Activated T-cell treated with anti-CD3 and anti-CD28 coated beads, Interleukin-2, amount 50 U/mL, for 24 hours (primary cell): ENCODE results near the gene COX8A.

Source experiments
- DNase-seq: peaks from one replicate; pipeline ENCODE4 v3.0.0-alpha.2; 2020
- H3K27ac Mint-ChIP-seq: 2 replicates; pipeline ENCODE4 v1.8.0; 2020; ENCODE audit warnings: mild to moderate bottlenecking, mixed read lengths
- H3K27me3 Mint-ChIP-seq: 2 replicates; pipeline ENCODE4 v1.8.0; 2020; ENCODE audit warnings: mixed read lengths
- H3K36me3 Mint-ChIP-seq: 2 replicates; pipeline ENCODE4 v1.8.0; 2020; ENCODE audit warnings: low read depth, mixed read lengths
- H3K4me1 Mint-ChIP-seq: 2 replicates; pipeline ENCODE4 v1.8.0; 2020; ENCODE audit warnings: low read depth, mixed read lengths
- H3K4me3 Mint-ChIP-seq: 2 replicates; pipeline ENCODE4 v1.8.0; 2020; ENCODE audit warnings: mild to moderate bottlenecking, moderate library complexity, mixed read lengths
- H3K9me3 Mint-ChIP-seq: 2 replicates; pipeline ENCODE4 v1.8.0; 2020; ENCODE audit warnings: mixed read lengths

COX8A gene

DNA sequence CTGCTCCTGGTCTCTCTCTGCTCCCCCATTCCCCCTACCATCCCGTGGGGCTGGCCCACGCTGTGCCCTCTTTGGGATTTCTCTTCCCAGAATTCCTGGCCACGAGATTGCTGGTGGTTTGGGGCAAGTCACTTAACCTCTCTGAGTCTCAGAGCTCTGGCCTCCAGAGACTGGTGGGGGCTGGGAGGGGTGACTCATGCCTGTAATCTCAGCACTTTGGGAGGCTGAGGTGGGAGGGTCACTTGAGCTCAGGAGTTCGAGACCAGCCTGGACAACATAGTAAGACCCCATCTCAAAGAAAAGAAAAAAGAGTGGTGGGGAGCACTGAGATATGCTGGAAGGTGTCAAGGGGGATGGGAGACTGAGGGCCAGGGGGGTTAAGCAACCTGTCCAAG lies 30.2 kb downstream of the COX8A start:
- no peak overlapping the region for H3K27ac Mint-ChIP-seq
- no peaks in the 10 kb centered on the region for H3K9me3 Mint-ChIP-seq
- no peak overlapping the region for H3K4me3 Mint-ChIP-seq
- no peak for DNase-seq
- H3K4me1 Mint-ChIP-seq: peaks cover 15% of the 10 kb centered on the region
- H3K36me3 Mint-ChIP-seq: no peaks in the 10 kb centered on the region
- H3K27me3 Mint-ChIP-seq: peaks cover 46% of the 10 kb centered on the region

- no peaks in the 10 kb centered on the region for H3K9me3 Mint-ChIP-seq
- H3K36me3 Mint-ChIP-seq: no peaks in the 10 kb centered on the region
- H3K4me3 Mint-ChIP-seq: no peak overlapping the region
Measured at GRCh38 chr11:64005691-64006090, 31.3 kb downstream of the COX8A start.

DNA sequence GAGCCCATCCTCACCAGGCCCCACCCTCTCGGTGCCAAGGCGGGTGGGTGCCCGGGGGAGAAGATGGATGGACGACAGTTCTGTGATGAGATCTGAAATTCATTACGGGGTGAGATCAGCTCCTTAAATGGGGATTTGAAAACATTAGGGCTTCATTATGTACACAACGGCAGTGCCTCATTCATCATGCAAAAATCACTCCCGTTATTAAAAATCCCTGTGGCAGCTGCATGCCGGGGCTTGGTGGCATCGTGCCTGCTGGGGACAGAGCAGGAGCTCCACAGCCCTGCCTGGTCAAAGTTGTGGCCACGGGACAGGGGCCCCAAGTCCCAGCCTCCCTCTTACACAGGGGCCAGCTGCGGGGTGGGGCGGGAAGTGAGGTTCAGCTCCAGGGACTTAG lies 32.0 kb downstream of the COX8A start:
- Mint-ChIP-seq H3K4me3 (no peak overlapping the region), H3K36me3 (no peaks in the 10 kb centered on the region), H3K4me1 (peaks cover 12% of the 10 kb centered on the region), H3K9me3 (no peaks in the 10 kb centered on the region), H3K27me3 (peaks cover 44% of the 10 kb centered on the region), H3K27ac (no peak overlapping the region)
- no peak for DNase-seq

More at GRCh38 chr11:64005691-64006090, 31.3 kb downstream of the COX8A start:
- Mint-ChIP-seq H3K4me1 (peaks cover 12% of the 10 kb centered on the region), H3K27me3 (peaks cover 46% of the 10 kb centered on the region), H3K27ac (no peak overlapping the region)
- no peak for DNase-seq

DNA sequence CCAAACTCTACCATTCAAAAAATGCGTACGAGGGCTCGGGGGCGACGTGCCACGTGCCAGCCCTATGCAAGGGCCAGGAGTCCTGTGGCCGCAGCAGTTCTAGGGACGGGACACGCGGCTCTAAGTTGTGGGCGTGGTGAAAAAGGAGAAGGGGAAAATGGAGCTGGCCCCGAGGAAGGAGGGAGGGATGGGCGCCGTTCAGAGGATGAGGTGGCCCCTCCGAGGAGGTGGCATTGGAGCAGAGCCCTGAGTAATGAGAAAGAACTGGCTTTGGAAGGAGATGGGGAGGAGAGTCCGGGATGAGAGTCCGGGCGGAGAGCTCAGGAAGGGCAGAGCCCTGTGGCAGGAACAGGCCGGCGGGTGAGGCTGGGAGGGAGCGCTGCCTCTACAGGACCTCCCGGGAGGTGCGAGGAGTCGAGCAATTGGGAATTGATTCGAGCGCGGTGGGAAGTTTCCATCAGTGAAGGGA lies 32.8 kb downstream of the COX8A start:
- H3K9me3 Mint-ChIP-seq: no peaks in the 10 kb centered on the region
- no peak overlapping the region for H3K4me3 Mint-ChIP-seq
- H3K4me1 Mint-ChIP-seq: peaks cover 12% of the 10 kb centered on the region
- no peak for DNase-seq
- peaks cover 39% of the 10 kb centered on the region for H3K27me3 Mint-ChIP-seq
- H3K36me3 Mint-ChIP-seq: no peaks in the 10 kb centered on the region
- H3K27ac Mint-ChIP-seq: no peak overlapping the region

DNA sequence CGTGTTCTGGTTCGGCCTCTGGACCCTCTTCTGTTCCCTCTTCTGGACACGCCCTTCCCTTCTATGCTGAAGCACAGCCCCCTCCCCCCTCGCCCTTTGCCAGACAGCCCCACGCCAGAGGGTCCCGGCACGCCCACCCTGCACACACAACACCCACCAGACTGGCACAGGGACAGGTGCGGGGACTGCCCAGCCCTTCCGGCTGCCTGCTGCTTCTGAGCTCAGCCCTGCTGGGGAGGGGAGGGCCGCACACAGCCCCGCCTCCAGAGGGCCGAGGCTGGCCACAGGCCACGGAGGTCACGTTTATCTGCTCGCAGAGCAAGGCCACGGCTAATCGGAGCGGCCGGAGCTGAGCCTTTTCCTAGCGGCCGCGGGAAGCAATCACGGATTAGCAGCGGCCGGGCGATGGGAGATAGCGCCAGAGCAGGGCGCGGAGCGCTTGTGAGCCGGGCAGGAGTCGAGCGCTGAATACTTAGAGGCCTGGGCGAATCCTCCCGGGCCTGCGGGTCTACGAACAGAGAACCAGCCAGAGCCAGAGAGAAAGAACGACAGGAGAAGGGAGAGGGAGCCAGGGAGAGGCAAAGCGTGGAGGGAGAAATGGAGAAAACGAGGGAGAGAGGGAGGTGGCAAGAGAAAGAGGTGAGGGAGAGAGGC lies 33.3 kb downstream of the COX8A start:
- Mint-ChIP-seq H3K36me3 (no peaks in the 10 kb centered on the region), H3K27me3 (peaks cover 39% of the 10 kb centered on the region), H3K27ac (no peak overlapping the region), H3K4me1 (peaks cover 12% of the 10 kb centered on the region), H3K4me3 (no peak overlapping the region), H3K9me3 (no peaks in the 10 kb centered on the region)
- no peak for DNase-seq

DNA sequence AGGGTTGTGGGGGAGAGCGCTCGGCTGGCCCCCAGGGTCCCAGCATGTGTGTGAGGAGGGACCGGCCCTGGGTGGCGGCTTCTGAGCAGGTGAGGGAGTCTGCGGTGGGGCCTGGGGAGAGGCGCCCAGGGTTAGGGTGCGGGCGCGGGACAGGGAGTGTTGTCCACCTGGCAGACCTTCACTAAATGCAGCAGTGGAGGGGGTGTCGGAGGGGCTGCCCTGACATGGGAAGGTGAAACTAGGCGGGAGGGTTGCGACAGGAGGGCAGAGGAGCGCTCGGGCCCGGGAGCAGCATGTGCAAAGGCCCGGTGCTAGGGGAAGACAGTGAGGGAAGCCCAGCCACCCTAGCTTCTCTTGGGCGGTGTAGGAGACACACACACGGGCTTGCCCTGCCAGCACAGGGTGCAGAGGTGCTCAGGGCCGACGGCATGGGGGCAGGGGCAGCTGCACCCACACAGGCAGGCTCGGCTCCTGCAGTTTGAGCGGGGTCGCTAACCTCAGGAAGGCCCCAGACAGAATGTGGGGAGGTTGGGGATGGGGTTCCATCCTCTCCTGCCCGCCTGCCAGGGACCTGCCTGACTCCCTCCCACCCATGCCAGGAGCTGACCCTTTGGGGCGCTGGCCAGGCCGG lies 34.0 kb downstream of the COX8A start:
- Mint-ChIP-seq H3K36me3 (no peaks in the 10 kb centered on the region), H3K4me3 (no peak overlapping the region), H3K4me1 (peaks cover 12% of the 10 kb centered on the region), H3K9me3 (no peaks in the 10 kb centered on the region), H3K27me3 (peaks cover 39% of the 10 kb centered on the region), H3K27ac (no peak overlapping the region)
- no peak for DNase-seq

DNA sequence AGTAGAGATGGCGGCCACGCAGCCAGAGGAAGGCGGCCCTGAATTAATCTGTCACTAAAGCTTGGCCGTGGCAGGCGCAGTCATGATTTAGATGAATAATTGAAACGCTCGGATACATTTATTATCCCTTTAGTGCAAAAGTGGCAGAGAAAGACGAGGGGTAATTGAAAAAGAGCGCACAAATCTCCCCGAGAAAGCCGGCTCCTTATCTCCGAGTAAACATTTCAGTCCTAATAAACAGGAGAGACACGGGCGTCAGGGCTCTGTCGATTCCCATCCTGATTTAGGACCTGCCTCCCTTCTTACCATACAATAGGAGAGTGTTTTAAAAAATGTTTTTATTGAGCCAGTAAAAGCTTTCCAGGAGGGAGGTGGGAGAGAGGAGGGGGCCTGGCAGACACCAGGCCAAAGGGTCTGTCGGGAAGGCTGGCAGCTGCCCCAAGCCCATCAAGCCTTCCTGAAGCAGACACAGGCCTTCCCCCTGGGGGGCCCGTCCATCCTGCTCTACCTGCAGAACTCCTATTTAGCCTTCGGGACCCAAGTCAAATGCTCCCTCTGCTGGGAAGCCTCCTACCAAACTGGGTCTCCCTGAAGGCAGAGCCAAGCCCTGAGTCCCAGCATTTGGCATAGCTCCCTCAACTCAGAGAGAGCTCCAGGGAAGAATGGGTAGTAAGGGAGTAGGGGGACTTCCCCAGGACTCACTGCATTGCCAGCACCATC lies 34.7 kb downstream of the COX8A start:
- H3K4me1 Mint-ChIP-seq: peaks cover 12% of the 10 kb centered on the region
- DNase-seq: no peak
- H3K9me3 Mint-ChIP-seq: no peaks in the 10 kb centered on the region
- H3K27ac Mint-ChIP-seq: no peak overlapping the region
- no peak overlapping the region for H3K4me3 Mint-ChIP-seq
- H3K27me3 Mint-ChIP-seq: peaks cover 39% of the 10 kb centered on the region
- no peaks in the 10 kb centered on the region for H3K36me3 Mint-ChIP-seq

GRCh38 chr11:64009710-64010109 lies 35.3 kb downstream of the COX8A start:
- no peak overlapping the region for H3K4me3 Mint-ChIP-seq
- H3K9me3 Mint-ChIP-seq: no peaks in the 10 kb centered on the region
- no peaks in the 10 kb centered on the region for H3K36me3 Mint-ChIP-seq

GRCh38 chr11:64010783-64011182 lies 36.4 kb downstream of the COX8A start:
- H3K9me3 Mint-ChIP-seq: no peaks in the 10 kb centered on the region
- peaks cover 36% of the 10 kb centered on the region for H3K27me3 Mint-ChIP-seq
- no peak overlapping the region for H3K4me3 Mint-ChIP-seq
- no peaks in the 10 kb centered on the region for H3K36me3 Mint-ChIP-seq
- DNase-seq: no peak
- peaks cover 12% of the 10 kb centered on the region for H3K4me1 Mint-ChIP-seq
- H3K27ac Mint-ChIP-seq: no peak overlapping the region

More at GRCh38 chr11:64009710-64010109, 35.3 kb downstream of the COX8A start:
- no peak overlapping the region for H3K27ac Mint-ChIP-seq
- peaks cover 39% of the 10 kb centered on the region for H3K27me3 Mint-ChIP-seq
- peaks cover 12% of the 10 kb centered on the region for H3K4me1 Mint-ChIP-seq
- no peak for DNase-seq

GRCh38 chr11:64011371-64011770 lies 37.0 kb downstream of the COX8A start:
- Mint-ChIP-seq H3K27ac (no peak overlapping the region), H3K4me1 (peaks cover 12% of the 10 kb centered on the region)

DNA sequence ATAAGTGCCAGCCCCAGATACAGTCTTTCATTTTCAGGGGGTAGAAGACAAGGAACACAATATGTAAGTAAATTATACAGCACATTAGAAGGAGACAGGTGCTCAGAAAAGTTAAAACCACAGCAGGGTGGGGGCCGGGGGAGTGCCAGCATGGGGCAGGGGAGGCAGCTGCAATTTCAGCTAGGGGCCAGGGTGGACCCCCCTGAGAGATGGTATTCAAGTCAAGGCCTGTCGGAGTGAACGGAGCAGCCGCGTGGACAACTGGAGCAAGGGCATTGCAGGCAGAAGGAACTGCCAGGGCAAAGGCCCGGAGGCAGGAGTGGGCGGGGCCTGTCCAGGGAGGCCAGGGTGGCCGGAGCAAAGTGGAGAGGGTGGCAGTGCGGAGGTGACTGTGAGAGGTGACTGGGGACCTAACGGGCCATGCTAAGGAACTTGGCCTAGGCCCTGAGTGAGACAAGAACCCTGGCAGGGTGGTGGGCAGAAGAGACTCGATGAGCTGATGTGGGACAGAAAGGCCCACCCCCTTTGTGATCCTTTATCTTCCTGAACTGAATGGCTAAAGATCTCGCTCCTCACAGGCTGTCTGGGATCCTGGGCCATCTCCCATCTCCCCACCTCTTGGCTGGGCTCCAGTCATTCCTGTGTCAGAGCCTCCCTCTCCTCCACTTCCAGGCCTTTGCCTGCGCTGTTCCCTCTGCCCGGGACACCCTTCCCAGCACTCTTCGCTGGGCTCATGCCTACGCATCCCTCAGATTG lies 38.9 kb downstream of the COX8A start:
- Mint-ChIP-seq H3K27ac (no peak overlapping the region), H3K9me3 (no peaks in the 10 kb centered on the region), H3K36me3 (no peaks in the 10 kb centered on the region), H3K27me3 (peaks cover 10% of the 10 kb centered on the region), H3K4me1 (no peaks in the 10 kb centered on the region), H3K4me3 (no peak overlapping the region)
- DNase-seq: no peak

More at GRCh38 chr11:64011371-64011770, 37.0 kb downstream of the COX8A start:
- peaks cover 30% of the 10 kb centered on the region for H3K27me3 Mint-ChIP-seq
- H3K9me3 Mint-ChIP-seq: no peaks in the 10 kb centered on the region
- no peaks in the 10 kb centered on the region for H3K36me3 Mint-ChIP-seq
- no peak overlapping the region for H3K4me3 Mint-ChIP-seq
- DNase-seq: no peak

DNA sequence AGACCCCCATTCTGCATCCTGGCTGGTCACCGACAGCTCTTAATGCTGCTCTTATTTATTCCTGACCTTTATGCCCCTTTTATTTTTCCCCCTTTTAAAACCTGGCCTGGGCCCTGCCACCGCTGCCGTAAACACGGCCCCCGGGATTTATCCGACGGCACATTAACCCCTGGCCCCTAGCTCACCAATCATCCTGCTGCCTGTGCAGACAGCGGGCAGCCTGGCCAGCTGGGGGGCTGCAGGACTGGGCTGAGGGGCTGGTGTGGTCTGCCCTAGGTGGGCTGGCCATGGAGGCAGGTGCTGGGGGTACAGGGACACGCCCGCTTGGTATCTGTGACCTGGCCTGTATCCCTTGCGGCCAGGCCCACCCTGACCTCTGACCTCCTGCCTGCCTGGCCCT lies 39.9 kb downstream of the COX8A start:
- no peak overlapping the region for H3K27ac Mint-ChIP-seq
- DNase-seq: no peak
- no peaks in the 10 kb centered on the region for H3K36me3 Mint-ChIP-seq
- no peak overlapping the region for H3K4me3 Mint-ChIP-seq
- H3K9me3 Mint-ChIP-seq: no peaks in the 10 kb centered on the region
- no peaks in the 10 kb centered on the region for H3K4me1 Mint-ChIP-seq
- H3K27me3 Mint-ChIP-seq: no peaks in the 10 kb centered on the region

DNA sequence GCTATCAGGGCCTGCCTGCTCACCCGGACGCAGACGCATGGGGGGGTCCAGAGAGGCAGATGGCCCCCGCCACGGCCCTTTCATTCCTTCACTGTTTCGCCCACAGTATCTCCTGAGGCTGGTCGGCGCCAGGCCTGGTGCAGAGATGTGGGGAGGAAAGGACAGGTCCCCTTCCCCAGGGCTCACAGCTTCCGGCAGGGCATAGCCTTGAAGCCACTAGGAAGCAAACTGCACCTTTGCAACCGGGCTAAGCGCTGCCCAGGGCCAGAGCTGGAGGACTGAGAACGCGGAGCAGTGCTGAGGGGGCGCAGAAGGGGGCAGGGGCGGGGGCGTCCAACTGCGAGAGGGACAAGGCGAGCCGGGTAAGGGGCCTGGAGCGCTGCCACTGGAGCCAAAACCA lies 41.1 kb downstream of the COX8A start:
- DNase-seq: no peak
- H3K27me3 Mint-ChIP-seq: no peaks in the 10 kb centered on the region
- H3K4me3 Mint-ChIP-seq: no peak overlapping the region
- no peaks in the 10 kb centered on the region for H3K36me3 Mint-ChIP-seq
- no peaks in the 10 kb centered on the region for H3K4me1 Mint-ChIP-seq
- H3K9me3 Mint-ChIP-seq: no peaks in the 10 kb centered on the region
- no peak overlapping the region for H3K27ac Mint-ChIP-seq

GRCh38 chr11:64015935-64016845 lies 41.8 kb downstream of the COX8A start:
- Mint-ChIP-seq H3K27me3 (no peaks in the 10 kb centered on the region), H3K4me3 (no peak overlapping the region), H3K36me3 (no peaks in the 10 kb centered on the region)

More at GRCh38 chr11:64015935-64016845, 41.8 kb downstream of the COX8A start:
- H3K9me3 Mint-ChIP-seq: no peaks in the 10 kb centered on the region
- DNase-seq: no peak
- no peaks in the 10 kb centered on the region for H3K4me1 Mint-ChIP-seq
- no peak overlapping the region for H3K27ac Mint-ChIP-seq
